ENCODE measurements around the gene B4GALT5.

The B4GALT5 gene

GRCh38 chr20:49602345-49603208, 111.1 kb downstream of the B4GALT5 start:
- DNase-seq = no peak

GRCh38 chr20:49601153-49601924, 112.3 kb downstream of the B4GALT5 start:
- no peak for DNase-seq

- DNase-seq = no peak
Observed at GRCh38 chr20:49599746-49600113, 113.9 kb downstream of the B4GALT5 start.

- DNase-seq = peak in 1 of 5 experiments; percentile 72
Observed at GRCh38 chr20:49597825-49598395, 115.8 kb downstream of the B4GALT5 start.

- peak in 2 of 5 experiments; percentile 49 to 86 for DNase-seq
Observed at GRCh38 chr20:49595811-49596561, 117.7 kb downstream of the B4GALT5 start.

- no peak for DNase-seq
Observed at GRCh38 chr20:49595346-49595745, 118.3 kb downstream of the B4GALT5 start.

GRCh38 chr20:49594931-49595315, 118.8 kb downstream of the B4GALT5 start:
- peak in 1 of 5 experiments; percentile 42 for DNase-seq

GRCh38 chr20:49594143-49594930, 119.3 kb downstream of the B4GALT5 start:
- DNase-seq = peak in 2 of 5 experiments; percentile 52 to 97

- peak in 1 of 5 experiments; percentile 66 for DNase-seq
Observed at GRCh38 chr20:49593466-49594142, 120.1 kb downstream of the B4GALT5 start.

GRCh38 chr20:49592120-49592519, 121.6 kb downstream of the B4GALT5 start:
- no peak for DNase-seq

- peak in 1 of 5 experiments; percentile 74 for DNase-seq
Observed at GRCh38 chr20:49591217-49591865, 122.3 kb downstream of the B4GALT5 start.

GRCh38 chr20:49590163-49591017, 123.3 kb downstream of the B4GALT5 start:
- peak in 1 of 5 experiments; percentile 42 for DNase-seq

GRCh38 chr20:49589747-49590146, 123.9 kb downstream of the B4GALT5 start:
- no peak for DNase-seq

- DNase-seq = no peak
Observed at GRCh38 chr20:49587111-49587570, 126.5 kb downstream of the B4GALT5 start.

- no peak for DNase-seq
Observed at GRCh38 chr20:49585585-49586245, 128.0 kb downstream of the B4GALT5 start.

- DNase-seq = no peak
Observed at GRCh38 chr20:49584418-49585382, 129.0 kb downstream of the B4GALT5 start.

- DNase-seq = no peak
Observed at GRCh38 chr20:49583669-49584417, 129.8 kb downstream of the B4GALT5 start.
